Gastroesophageal sphincter (tissue), 4 donors: Measurements from ENCODE around the gene TBC1D5. TPM values are rescaled to one million over a fixed set of nuclear protein-coding genes. Genes with fewer than 3 reads are reported as not detected.
"Not testable (repeated sequence)": the region's sequence is repeated elsewhere in the genome, so short reads cannot be mapped to it uniquely, and the experiment has no call there.

Source experiments
- ATAC-seq: fragments of 150-250 bp; one replicate; pipeline ENCODE4 v1.9.1; 2016; ENCODE audit warnings: mild to moderate bottlenecking, moderate library complexity
- H3K27ac ChIP-seq, 4 donors: fragments of 200-600 bp; sonication (generic) in 3 of 4; 1 replicate in 3 of 4; 2 replicates in 1 of 4; pipeline ENCODE4 v1.5.1; 2016 to 2019
- H3K27me3 ChIP-seq: fragments of 200-600 bp; sonication (generic); one replicate; pipeline ENCODE4 v1.5.1; 2019
- H3K36me3 ChIP-seq, 2 donors: fragments of 200-600 bp; sonication (generic); one replicate each; pipeline ENCODE4 v1.5.1; 2019; ENCODE audit warnings: control low read depth in 1 of 2
- H3K4me1 ChIP-seq, 3 donors: fragments of 200-600 bp; sonication (generic); 1 replicate in 2 of 3; 2 replicates in 1 of 3; pipeline ENCODE4 v1.5.1; 2016 to 2019; ENCODE audit warnings: control low read depth in 2 of 3
- H3K4me3 ChIP-seq, 2 donors: fragments of 200-600 bp; sonication (generic); one replicate each; pipeline ENCODE4 v1.5.1; 2019; ENCODE audit warnings: mild to moderate bottlenecking in 1 of 2, moderate library complexity in 1 of 2
- H3K9me3 ChIP-seq, 3 donors: fragments of 200-600 bp; sonication (generic); one replicate each; pipeline ENCODE4 v1.5.1; 2017 to 2019; ENCODE audit warnings: control low read depth in 2 of 3
- CTCF ChIP-seq, 4 experiments: fragments of 200-600 bp in 2 of 4; fragments of 450-650 bp in 2 of 4; sonication (generic) in 1 of 4; IDR thresholded peaks; one replicate each; pipeline ENCODE4 v1.5.1; 2017 to 2019; ENCODE audit warnings: antibody characterized with exemption in 4 of 4, mild to moderate bottlenecking in 2 of 4, moderate library complexity in 2 of 4
- EP300 ChIP-seq: sonication (generic); formaldehyde crosslinking; IDR thresholded peaks from one replicate; pipeline ENCODE4 v1.6.1; 2017; ENCODE audit warnings: antibody characterized with exemption, mild to moderate bottlenecking
- POLR2A ChIP-seq, 2 donors: fragments of 450-650 bp; IDR thresholded peaks; one replicate each; pipeline ENCODE4 v1.6.1; 2017; ENCODE audit warnings: antibody characterized with exemption in 2 of 2, mild to moderate bottlenecking in 2 of 2, moderate library complexity in 1 of 2
- POLR2AphosphoS5 ChIP-seq: sonication (generic); formaldehyde crosslinking; IDR thresholded peaks from one replicate; pipeline ENCODE4 v1.6.1; 2017; ENCODE audit warnings: antibody characterized with exemption
- WGBS, 2 donors: methylation state at CpG; one replicate each; pipeline ENCODE4 v1.1.5; 2018; ENCODE audit warnings: low coverage in 1 of 2; 5-methylcytosine and 5-hydroxymethylcytosine counted together
- total RNA-seq, 4 donors: library from RNA; depleted of rRNA; stranded (reverse); fragments of >200 nt; gene quantifications; one replicate each; pipeline ENCODE4 v1.1.0, GENCODE V29; 2016

The TBC1D5 gene
- total RNA-seq, 4 donors from 2014 or later, result 59.5 to 66.6 (median 61.6) TPM

GRCh38 chr3:17539436-17539835 is 203.0 kb downstream of the TBC1D5 start:
- TF ChIP-seq POLR2A (IDR thresholded peaks at IDR 0.05), result no peak
- TF ChIP-seq EP300, result no peak
- TF ChIP-seq POLR2AphosphoS5, result no peak
- no peak for TF ChIP-seq CTCF (IDR thresholded peaks at IDR 0.05)
- no peaks in the 10 kb centered on the region for H3K27me3 ChIP-seq
- H3K9me3 ChIP-seq, result no peaks in the 10 kb centered on the region
- H3K4me3 ChIP-seq, result no peak overlapping the region
- ATAC-seq, result no peak
- 93 to 100% methylated on average over 3 of the region's 3 CpGs for WGBS, 2 donors
- peaks cover 0 to 12% (median 2%) of the 10 kb centered on the region in 3 donors for H3K4me1 ChIP-seq
- peaks cover 0 to 5% of the 10 kb centered on the region in 2 donors for H3K36me3 ChIP-seq
- H3K27ac ChIP-seq, result no peak overlapping the region

GRCh38 chr3:17535274-17535673 is 207.2 kb downstream of the TBC1D5 start:
- H3K27ac ChIP-seq, result peak overlapping the region in 1 of 4 donors; percentile 21
- TF ChIP-seq POLR2AphosphoS5 (no peak), POLR2A (IDR thresholded peaks at IDR 0.05) (no peak)
- WGBS, 2 donors, result 8 to 18% methylated on average over 2 of the region's 2 CpGs
- no peak for ATAC-seq
- H3K36me3 ChIP-seq, result no peaks in the 10 kb centered on the region
- H3K4me1 ChIP-seq, result peaks cover 0 to 12% (median 2%) of the 10 kb centered on the region in 3 donors
- no peaks in the 10 kb centered on the region for H3K27me3 ChIP-seq
- no peak overlapping the region for H3K4me3 ChIP-seq
- H3K9me3 ChIP-seq, result no peaks in the 10 kb centered on the region

GRCh38 chr3:17532446-17532845 is 210.0 kb downstream of the TBC1D5 start:
- not testable (repeated sequence) for ATAC-seq

GRCh38 chr3:17529677-17530076 is 212.8 kb downstream of the TBC1D5 start:
- Histone ChIP-seq H3K27ac (no peak overlapping the region), H3K4me3 (no peak overlapping the region), H3K9me3 (no peaks in the 10 kb centered on the region), H3K4me1 (no peaks in the 10 kb centered on the region), H3K27me3 (no peaks in the 10 kb centered on the region), H3K36me3 (no peaks in the 10 kb centered on the region)
- 82 to 86% methylated on average over 7 to 8 of the region's 11 CpGs for WGBS, 2 donors
- no peak for ATAC-seq
- TF ChIP-seq CTCF (IDR thresholded peaks at IDR 0.05) (no peak), POLR2A (IDR thresholded peaks at IDR 0.05) (no peak), EP300 (no peak), POLR2AphosphoS5 (no peak)

More at GRCh38 chr3:17532446-17532845, 210.0 kb downstream of the TBC1D5 start:
- 90 to 100% methylated on average over 2 to 3 of the region's 4 CpGs for WGBS, 2 donors
- not testable (repeated sequence) for H3K36me3 ChIP-seq, H3K27ac ChIP-seq, H3K27me3 ChIP-seq, H3K9me3 ChIP-seq, H3K4me3 ChIP-seq
- peaks cover 0 to 12% (median 2%) of the 10 kb centered on the region in 3 donors for H3K4me1 ChIP-seq

- no peaks in the 10 kb centered on the region for H3K4me1 ChIP-seq
- no peak overlapping the region for H3K4me3 ChIP-seq
- H3K9me3 ChIP-seq, result no peaks in the 10 kb centered on the region
- H3K27me3 ChIP-seq, result no peaks in the 10 kb centered on the region
- WGBS, 2 donors, result 80 to 81% methylated on average over 5 to 10 of the region's 13 CpGs
- H3K27ac ChIP-seq, result no peak overlapping the region
- H3K36me3 ChIP-seq, result peaks cover 0 to 4% of the 10 kb centered on the region in 2 donors
- TF ChIP-seq EP300 (no peak), POLR2AphosphoS5 (no peak), CTCF (IDR thresholded peaks at IDR 0.05) (no peak), POLR2A (IDR thresholded peaks at IDR 0.05) (no peak)
- ATAC-seq, result no peak
Observed at GRCh38 chr3:17518189-17519059, 224.0 kb downstream of the TBC1D5 start.
